ENCODE data around the gene KRTAP9-7. TPM values are rescaled to one million over a fixed set of nuclear protein-coding genes. Genes with fewer than 3 reads are reported as not detected.

KRTAP9-7 gene
- total RNA-seq, 4 donors from 2014 or later: not detected

GRCh38 chr17:41311111-41311510 lies 35.6 kb downstream of the KRTAP9-7 start:
- peaks cover 0 to 22% (median 0%) of the 10 kb centered on the region in 4 donors for H3K27me3 ChIP-seq
- H3K4me3 ChIP-seq: no peak overlapping the region
- peaks cover 0 to 18% (median 0%) of the 10 kb centered on the region in 3 donors for H3K4me1 ChIP-seq
- intact Hi-C loops (cut with DNase I): no loop called here
- 60 to 91% methylated on average over 1 of the region's 1 CpG for WGBS, 2 donors
- H3K36me3 ChIP-seq: no peaks in the 10 kb centered on the region
- TF ChIP-seq POLR2A (IDR thresholded peaks at IDR 0.05): no peak
- no peak for DNase-seq
- H3K9me3 ChIP-seq: no peaks in the 10 kb centered on the region
- no peak overlapping the region for H3K27ac ChIP-seq

GRCh38 chr17:41315204-41315794 lies 39.8 kb downstream of the KRTAP9-7 start, which contains the start of gene KRTAP17-1:
TSS of gene KRTAP17-1 (minus strand) at chr17:41315710. CDS start at chr17:41315650, 60 bp downstream.
- H3K4me3 ChIP-seq: no peak within 1 kb of the TSS
- H3K9me3 ChIP-seq: peaks cover 0 to 6% (median 0%) of the 10 kb centered on the region in 3 donors
- WGBS, 2 donors: 68 to 91% methylated on average over 3 to 13 of the region's 24 CpGs
- TF ChIP-seq CTCF (IDR thresholded peaks at IDR 0.05) (no peak), POLR2A (IDR thresholded peaks at IDR 0.05) (no peak)
- H3K27ac ChIP-seq: no peak within 1 kb of the TSS
- intact Hi-C loops (cut with DNase I): no loop called here
- peaks cover 0 to 21% (median 0%) of the 10 kb centered on the region in 4 donors for H3K27me3 ChIP-seq
- no peaks in the 10 kb centered on the region for H3K4me1 ChIP-seq
- no peaks in the 10 kb centered on the region for H3K36me3 ChIP-seq
- no peak for DNase-seq

- TF ChIP-seq CTCF (IDR thresholded peaks at IDR 0.05): no peak
- no peak for TF ChIP-seq POLR2A (IDR thresholded peaks at IDR 0.05)
- 68 to 79% methylated on average over 8 to 14 of the region's 17 CpGs for WGBS, 2 donors
Measured at GRCh38 chr17:41315814-41316445, 40.4 kb downstream of the KRTAP9-7 start.

GRCh38 chr17:41318231-41318630 lies 42.7 kb downstream of the KRTAP9-7 start:
- no peak for DNase-seq
- intact Hi-C loops (cut with DNase I): no loop called here
- Histone ChIP-seq H3K9me3 (peaks cover 0 to 6% (median 0%) of the 10 kb centered on the region in 3 donors), H3K27me3 (peaks cover 0 to 21% (median 0%) of the 10 kb centered on the region in 4 donors), H3K4me1 (peaks cover 0 to 7% (median 0%) of the 10 kb centered on the region in 3 donors), H3K4me3 (no peak overlapping the region), H3K27ac (no peak overlapping the region), H3K36me3 (no peaks in the 10 kb centered on the region)
- WGBS, 2 donors: 29 to 88% methylated on average over 2 of the region's 2 CpGs
- TF ChIP-seq CTCF (IDR thresholded peaks at IDR 0.05) (no peak), POLR2A (IDR thresholded peaks at IDR 0.05) (no peak)

More at GRCh38 chr17:41315814-41316445, 40.4 kb downstream of the KRTAP9-7 start:
- no peak overlapping the region for H3K4me3 ChIP-seq
- H3K27me3 ChIP-seq: peaks cover 0 to 21% (median 0%) of the 10 kb centered on the region in 4 donors
- H3K9me3 ChIP-seq: peaks cover 0 to 6% (median 0%) of the 10 kb centered on the region in 3 donors
- intact Hi-C loops (cut with DNase I): no loop called here
- no peaks in the 10 kb centered on the region for H3K36me3 ChIP-seq
- no peaks in the 10 kb centered on the region for H3K4me1 ChIP-seq
- no peak for DNase-seq
- no peak overlapping the region for H3K27ac ChIP-seq

GRCh38 chr17:41322094-41322902 lies 46.8 kb downstream of the KRTAP9-7 start:
- H3K4me3 ChIP-seq: no peak overlapping the region
- H3K9me3 ChIP-seq: peaks cover 0 to 6% (median 0%) of the 10 kb centered on the region in 3 donors
- no peaks in the 10 kb centered on the region for H3K27me3 ChIP-seq
- TF ChIP-seq CTCF (IDR thresholded peaks at IDR 0.05) (peak in 5 of 6 experiments; percentile 76 to 91 (median 86)), POLR2A (IDR thresholded peaks at IDR 0.05) (no peak)
- intact Hi-C loops (cut with DNase I): loop anchor here (5.0 kb wide), 1 partner anchor 415 kb away; no protein-coding TSS in a partner anchor
- 28 to 30% methylated on average over 5 of the region's 5 CpGs for WGBS, 2 donors
- H3K4me1 ChIP-seq: peaks cover 0 to 24% (median 0%) of the 10 kb centered on the region in 3 donors
- no peaks in the 10 kb centered on the region for H3K36me3 ChIP-seq
- H3K27ac ChIP-seq: no peak overlapping the region
- no peak for DNase-seq

Data from esophagus squamous epithelium (tissue), 5 donors.